ACC112 (cell line): ENCODE results near the gene UQCR11.

ENCODE experiments used
- H2AFZ ChIP-seq: fragments of 200-600 bp; sonication (generic); one replicate; pipeline ENCODE4 v1.6.0; 2017; ENCODE audit warnings: antibody characterized with exemption, low read length; ENCODE audit not compliant: unreplicated experiment
- H3K27ac ChIP-seq: fragments of 200-600 bp; sonication (generic); 2 replicates; pipeline ENCODE4 v1.5.1; 2014; ENCODE audit warnings: low read depth, mild to moderate bottlenecking, antibody characterized with exemption, low read length, moderate library complexity
- H3K27me3 ChIP-seq: fragments of 200-600 bp; sonication (generic); 2 replicates; pipeline ENCODE4 v1.6.1; 2014; ENCODE audit warnings: mild to moderate bottlenecking, antibody characterized with exemption, low read length, moderate library complexity, mixed read lengths; ENCODE audit not compliant: insufficient read depth
- H3K36me3 ChIP-seq: fragments of 200-600 bp; sonication (generic); 2 replicates; pipeline ENCODE4 v1.6.1; 2016; ENCODE audit warnings: mild to moderate bottlenecking, antibody characterized with exemption, low read length, moderate library complexity, mixed read lengths; ENCODE audit not compliant: insufficient read depth
- H3K4me1 ChIP-seq: fragments of 200-600 bp; sonication (generic); one replicate; pipeline ENCODE4 v1.6.1; 2016; ENCODE audit warnings: low read length, mixed read lengths; ENCODE audit not compliant: insufficient read depth, unreplicated experiment, control insufficient read depth
- H3K4me3 ChIP-seq: fragments of 200-600 bp; sonication (generic); 2 replicates; pipeline ENCODE4 v1.5.1; 2014; ENCODE audit warnings: mild to moderate bottlenecking, low read depth, low read length
- H3K79me2 ChIP-seq: fragments of 200-600 bp; sonication (generic); one replicate; pipeline ENCODE4 v1.6.0; 2016; ENCODE audit warnings: low read length; ENCODE audit not compliant: control insufficient read depth, unreplicated experiment, insufficient read depth

UQCR11 gene

DNA sequence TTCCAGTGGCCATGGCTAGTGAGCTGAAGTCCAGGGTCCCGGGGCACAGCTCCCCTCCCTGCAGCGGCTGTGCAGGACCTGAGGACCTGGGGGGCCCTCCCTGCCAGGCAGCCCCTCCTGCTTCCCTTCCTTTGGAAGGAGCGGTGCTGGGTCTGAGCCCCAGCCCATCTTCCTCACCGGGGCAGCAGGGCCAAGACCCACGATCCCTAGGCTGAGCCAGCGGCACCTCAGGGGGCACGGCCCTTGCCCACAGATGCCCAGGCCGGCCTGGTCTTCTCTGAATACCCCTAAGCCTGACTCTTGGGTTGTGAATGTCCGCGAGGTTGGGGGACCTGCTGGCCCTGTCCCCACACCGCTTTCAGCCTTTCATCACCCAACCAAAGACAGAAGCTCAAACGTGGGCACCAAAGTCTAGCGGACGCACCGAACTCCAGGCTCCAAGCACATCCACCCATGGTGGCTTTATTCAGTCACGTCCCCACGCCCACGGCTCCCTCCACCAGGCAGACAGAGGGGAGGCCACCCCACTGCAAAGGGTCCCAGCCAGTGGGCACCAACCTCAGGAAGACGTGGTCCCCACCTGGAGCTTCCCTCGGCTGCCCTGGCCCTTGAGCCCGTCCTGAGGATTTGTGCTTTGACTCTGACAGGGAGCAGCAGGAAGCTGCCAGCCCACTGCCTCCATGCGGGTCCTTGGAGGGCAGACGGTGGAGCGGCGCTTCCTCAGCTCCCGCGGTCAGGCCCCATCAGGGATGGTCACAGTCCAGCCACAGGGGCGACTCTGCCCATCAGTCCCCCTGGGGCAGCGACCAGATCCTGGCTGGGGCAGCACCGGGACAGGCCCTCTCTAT lies 28.8 kb downstream of the UQCR11 start:
- Histone ChIP-seq H3K36me3 (no peaks in the 10 kb centered on the region), H3K27me3 (no peaks in the 10 kb centered on the region), H2AFZ (no peak overlapping the region), H3K27ac (no peak overlapping the region), H3K4me1 (no peaks in the 10 kb centered on the region), H3K4me3 (no peak overlapping the region), H3K79me2 (no peaks in the 10 kb centered on the region)

GRCh38 chr19:1575323-1576241 lies 29.7 kb downstream of the UQCR11 start:
- Histone ChIP-seq H3K36me3 (no peaks in the 10 kb centered on the region), H2AFZ (no peak overlapping the region), H3K79me2 (no peaks in the 10 kb centered on the region), H3K27ac (no peak overlapping the region), H3K4me3 (no peak overlapping the region), H3K27me3 (no peaks in the 10 kb centered on the region), H3K4me1 (no peaks in the 10 kb centered on the region)

- Histone ChIP-seq H3K27ac (no peak overlapping the region), H3K4me1 (no peaks in the 10 kb centered on the region), H2AFZ (no peak overlapping the region), H3K79me2 (no peaks in the 10 kb centered on the region), H3K27me3 (no peaks in the 10 kb centered on the region), H3K4me3 (no peak overlapping the region), H3K36me3 (no peaks in the 10 kb centered on the region)
Measured at GRCh38 chr19:1574354-1575136, 30.7 kb downstream of the UQCR11 start.

GRCh38 chr19:1572795-1573194 lies 32.5 kb downstream of the UQCR11 start:
- H3K27me3 ChIP-seq = no peaks in the 10 kb centered on the region
- no peaks in the 10 kb centered on the region for H3K36me3 ChIP-seq
- H3K4me3 ChIP-seq = no peak overlapping the region
- H3K79me2 ChIP-seq = no peaks in the 10 kb centered on the region
- H2AFZ ChIP-seq = no peak overlapping the region
- no peak overlapping the region for H3K27ac ChIP-seq
- peaks cover 3% of the 10 kb centered on the region for H3K4me1 ChIP-seq

- H3K4me1 ChIP-seq = peaks cover 3% of the 10 kb centered on the region
- no peak overlapping the region for H3K27ac ChIP-seq
- H3K79me2 ChIP-seq = peaks cover under 1% of the 10 kb centered on the region
- no peak overlapping the region for H3K4me3 ChIP-seq
- H3K27me3 ChIP-seq = no peaks in the 10 kb centered on the region
- no peak overlapping the region for H2AFZ ChIP-seq
- no peaks in the 10 kb centered on the region for H3K36me3 ChIP-seq
Measured at GRCh38 chr19:1571358-1571757, 33.9 kb downstream of the UQCR11 start.

- Histone ChIP-seq H3K4me1 (peaks cover 6% of the 10 kb centered on the region), H3K27me3 (no peaks in the 10 kb centered on the region), H3K36me3 (no peaks in the 10 kb centered on the region), H2AFZ (no peak overlapping the region), H3K79me2 (peaks cover 6% of the 10 kb centered on the region), H3K4me3 (no peak overlapping the region), H3K27ac (no peak overlapping the region)
Measured at GRCh38 chr19:1570836-1571235, 34.4 kb downstream of the UQCR11 start.

DNA sequence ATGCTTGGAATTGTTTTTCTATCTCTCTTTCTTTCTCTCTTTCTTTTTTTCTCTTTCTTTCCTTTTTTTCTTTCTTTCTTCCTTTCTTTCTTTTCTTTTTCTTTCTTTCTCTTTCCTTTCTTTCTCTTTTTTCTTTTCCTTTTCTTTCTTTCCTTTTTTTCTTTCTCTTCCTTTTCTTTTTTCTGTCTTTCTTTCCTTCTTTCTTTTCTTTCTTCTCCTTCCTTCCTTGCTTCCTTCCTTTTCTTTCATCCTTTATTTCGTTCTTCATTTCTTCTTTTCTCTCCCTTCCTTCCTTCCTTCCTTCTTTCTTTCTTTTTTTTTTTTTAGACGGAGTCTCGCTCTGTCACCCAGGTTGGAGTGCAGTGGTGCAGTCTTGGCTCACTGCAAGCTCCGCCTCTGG lies 35.3 kb downstream of the UQCR11 start:
- Histone ChIP-seq H3K79me2 (peaks cover 11% of the 10 kb centered on the region), H3K27me3 (no peaks in the 10 kb centered on the region), H3K4me3 (no peak overlapping the region), H3K27ac (no peak overlapping the region), H3K4me1 (peaks cover 8% of the 10 kb centered on the region), H3K36me3 (no peaks in the 10 kb centered on the region), H2AFZ (no peak overlapping the region)

- H3K4me3 ChIP-seq = peak within 1 kb of the TSS; percentile 89
- peaks cover 8% of the 10 kb centered on the region for H3K4me1 ChIP-seq
- H3K27me3 ChIP-seq = no peaks in the 10 kb centered on the region
- no peak within 1 kb of the TSS for H3K27ac ChIP-seq
- H2AFZ ChIP-seq = no peak within 1 kb of the TSS
- no peaks in the 10 kb centered on the region for H3K36me3 ChIP-seq
- peaks cover 11% of the 10 kb centered on the region for H3K79me2 ChIP-seq
Measured at GRCh38 chr19:1568320-1569019, 36.8 kb downstream of the UQCR11 start, which contains the start of gene MEX3D. Gene MEX3D (minus strand): TSS chr19:1568325. CDS start chr19:1568058, 267 bp downstream.

DNA sequence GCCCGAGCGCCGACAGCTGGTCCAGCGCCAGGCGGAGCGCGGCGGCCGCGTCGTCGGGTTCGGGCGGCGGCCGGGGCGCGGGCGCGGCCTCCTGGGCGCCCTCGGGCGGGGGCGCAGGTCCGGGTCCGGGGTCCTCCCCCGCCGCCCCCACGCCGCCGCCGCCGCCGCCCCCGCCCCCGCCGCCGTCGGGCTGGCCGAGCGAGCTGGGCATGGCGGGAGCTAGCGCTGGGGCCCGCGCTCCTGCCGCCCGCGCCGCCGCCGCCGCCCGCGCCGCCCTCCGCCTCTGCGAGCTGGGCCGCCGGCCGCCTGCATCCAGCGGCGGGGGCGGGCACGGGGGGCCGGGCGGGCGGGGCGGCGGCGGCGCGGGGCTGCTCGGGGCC lies 37.4 kb downstream of the UQCR11 start:
- no peak overlapping the region for H3K4me3 ChIP-seq
- no peak overlapping the region for H2AFZ ChIP-seq
- H3K4me1 ChIP-seq = peaks cover 8% of the 10 kb centered on the region
- H3K27ac ChIP-seq = no peak overlapping the region
- peaks cover 13% of the 10 kb centered on the region for H3K79me2 ChIP-seq
- no peaks in the 10 kb centered on the region for H3K27me3 ChIP-seq
- H3K36me3 ChIP-seq = no peaks in the 10 kb centered on the region
